ENCODE measurements around the gene CLN3. TPM values are rescaled to one million over a fixed set of nuclear protein-coding genes. Genes with fewer than 3 reads are reported as not detected.

The CLN3 gene
- total and polyA plus RNA-seq, 2 of the 13 experiments (the other 11 are each of a cell fraction or from before 2014, with no cell fraction given): 23.4 to 46.8 TPM

DNA sequence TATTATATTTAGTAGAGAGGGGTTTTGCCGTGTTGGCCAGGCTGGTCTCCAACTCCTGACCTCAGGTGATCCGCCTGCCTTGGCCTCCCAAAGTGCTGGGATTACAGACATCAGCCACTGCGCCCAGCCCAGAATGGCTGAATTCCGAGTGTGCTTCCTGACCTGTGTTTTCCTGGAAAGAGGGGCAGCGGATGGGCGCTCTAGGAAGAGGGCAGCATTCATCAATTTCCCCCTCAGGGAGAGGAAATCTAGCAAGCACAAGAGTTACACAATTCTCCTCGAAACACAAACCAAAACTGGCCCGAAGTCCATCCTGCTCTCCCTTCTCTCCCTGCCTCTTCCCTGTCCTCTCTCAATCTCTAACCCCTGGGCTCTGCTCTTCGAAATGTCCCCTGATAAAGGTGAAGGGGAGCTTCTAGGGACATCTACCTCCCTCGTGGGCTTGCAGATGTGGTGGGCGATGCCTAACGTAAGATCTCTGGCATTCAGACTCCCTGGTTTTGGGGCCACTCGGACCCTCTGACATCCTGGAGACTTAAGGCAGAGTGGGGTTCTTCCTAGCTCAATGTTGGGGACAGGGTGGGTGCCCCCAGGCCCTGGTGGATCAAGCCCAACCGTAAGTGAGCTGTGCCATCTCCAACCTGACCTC is 13.7 kb upstream of the CLN3 start (continued):
- TF ChIP-seq, protein P1, sequence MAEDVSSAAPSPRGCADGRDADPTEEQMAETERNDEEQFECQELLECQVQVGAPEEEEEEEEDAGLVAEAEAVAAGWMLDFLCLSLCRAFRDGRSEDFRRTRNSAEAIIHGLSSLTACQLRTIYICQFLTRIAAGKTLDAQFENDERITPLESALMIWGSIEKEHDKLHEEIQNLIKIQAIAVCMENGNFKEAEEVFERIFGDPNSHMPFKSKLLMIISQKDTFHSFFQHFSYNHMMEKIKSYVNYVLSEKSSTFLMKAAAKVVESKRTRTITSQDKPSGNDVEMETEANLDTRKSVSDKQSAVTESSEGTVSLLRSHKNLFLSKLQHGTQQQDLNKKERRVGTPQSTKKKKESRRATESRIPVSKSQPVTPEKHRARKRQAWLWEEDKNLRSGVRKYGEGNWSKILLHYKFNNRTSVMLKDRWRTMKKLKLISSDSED (CRISPR knock-in tag; IDR thresholded peaks at IDR 0.05): no peak
- TF ChIP-seq, protein P2, sequence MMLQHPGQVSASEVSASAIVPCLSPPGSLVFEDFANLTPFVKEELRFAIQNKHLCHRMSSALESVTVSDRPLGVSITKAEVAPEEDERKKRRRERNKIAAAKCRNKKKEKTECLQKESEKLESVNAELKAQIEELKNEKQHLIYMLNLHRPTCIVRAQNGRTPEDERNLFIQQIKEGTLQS (CRISPR knock-in tag; IDR thresholded peaks at IDR 0.05): no peak
- no peak for TF ChIP-seq ZFYVE20 (CRISPR knock-in tag; IDR thresholded peaks at IDR 0.05; ENCODE audit: borderline replicate concordance, low read depth)
- TF ChIP-seq, protein P3, sequence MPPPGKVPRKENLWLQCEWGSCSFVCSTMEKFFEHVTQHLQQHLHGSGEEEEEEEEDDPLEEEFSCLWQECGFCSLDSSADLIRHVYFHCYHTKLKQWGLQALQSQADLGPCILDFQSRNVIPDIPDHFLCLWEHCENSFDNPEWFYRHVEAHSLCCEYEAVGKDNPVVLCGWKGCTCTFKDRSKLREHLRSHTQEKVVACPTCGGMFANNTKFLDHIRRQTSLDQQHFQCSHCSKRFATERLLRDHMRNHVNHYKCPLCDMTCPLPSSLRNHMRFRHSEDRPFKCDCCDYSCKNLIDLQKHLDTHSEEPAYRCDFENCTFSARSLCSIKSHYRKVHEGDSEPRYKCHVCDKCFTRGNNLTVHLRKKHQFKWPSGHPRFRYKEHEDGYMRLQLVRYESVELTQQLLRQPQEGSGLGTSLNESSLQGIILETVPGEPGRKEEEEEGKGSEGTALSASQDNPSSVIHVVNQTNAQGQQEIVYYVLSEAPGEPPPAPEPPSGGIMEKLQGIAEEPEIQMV (CRISPR knock-in tag; IDR thresholded peaks at IDR 0.05; ENCODE audit: low read depth): 0 out of 2 replicates have a peak, but pooled peaks have one; percentile 51
- 0 out of 2 replicates have a peak, but pooled peaks have one; percentile 55 for TF ChIP-seq ZNF256 (CRISPR knock-in tag; conservative IDR thresholded peaks at IDR 0.05)
- no peak for TF ChIP-seq ZNF660 (CRISPR knock-in tag; IDR thresholded peaks at IDR 0.05; ENCODE audit: borderline replicate concordance, low read depth)
- TF ChIP-seq, protein P4, sequence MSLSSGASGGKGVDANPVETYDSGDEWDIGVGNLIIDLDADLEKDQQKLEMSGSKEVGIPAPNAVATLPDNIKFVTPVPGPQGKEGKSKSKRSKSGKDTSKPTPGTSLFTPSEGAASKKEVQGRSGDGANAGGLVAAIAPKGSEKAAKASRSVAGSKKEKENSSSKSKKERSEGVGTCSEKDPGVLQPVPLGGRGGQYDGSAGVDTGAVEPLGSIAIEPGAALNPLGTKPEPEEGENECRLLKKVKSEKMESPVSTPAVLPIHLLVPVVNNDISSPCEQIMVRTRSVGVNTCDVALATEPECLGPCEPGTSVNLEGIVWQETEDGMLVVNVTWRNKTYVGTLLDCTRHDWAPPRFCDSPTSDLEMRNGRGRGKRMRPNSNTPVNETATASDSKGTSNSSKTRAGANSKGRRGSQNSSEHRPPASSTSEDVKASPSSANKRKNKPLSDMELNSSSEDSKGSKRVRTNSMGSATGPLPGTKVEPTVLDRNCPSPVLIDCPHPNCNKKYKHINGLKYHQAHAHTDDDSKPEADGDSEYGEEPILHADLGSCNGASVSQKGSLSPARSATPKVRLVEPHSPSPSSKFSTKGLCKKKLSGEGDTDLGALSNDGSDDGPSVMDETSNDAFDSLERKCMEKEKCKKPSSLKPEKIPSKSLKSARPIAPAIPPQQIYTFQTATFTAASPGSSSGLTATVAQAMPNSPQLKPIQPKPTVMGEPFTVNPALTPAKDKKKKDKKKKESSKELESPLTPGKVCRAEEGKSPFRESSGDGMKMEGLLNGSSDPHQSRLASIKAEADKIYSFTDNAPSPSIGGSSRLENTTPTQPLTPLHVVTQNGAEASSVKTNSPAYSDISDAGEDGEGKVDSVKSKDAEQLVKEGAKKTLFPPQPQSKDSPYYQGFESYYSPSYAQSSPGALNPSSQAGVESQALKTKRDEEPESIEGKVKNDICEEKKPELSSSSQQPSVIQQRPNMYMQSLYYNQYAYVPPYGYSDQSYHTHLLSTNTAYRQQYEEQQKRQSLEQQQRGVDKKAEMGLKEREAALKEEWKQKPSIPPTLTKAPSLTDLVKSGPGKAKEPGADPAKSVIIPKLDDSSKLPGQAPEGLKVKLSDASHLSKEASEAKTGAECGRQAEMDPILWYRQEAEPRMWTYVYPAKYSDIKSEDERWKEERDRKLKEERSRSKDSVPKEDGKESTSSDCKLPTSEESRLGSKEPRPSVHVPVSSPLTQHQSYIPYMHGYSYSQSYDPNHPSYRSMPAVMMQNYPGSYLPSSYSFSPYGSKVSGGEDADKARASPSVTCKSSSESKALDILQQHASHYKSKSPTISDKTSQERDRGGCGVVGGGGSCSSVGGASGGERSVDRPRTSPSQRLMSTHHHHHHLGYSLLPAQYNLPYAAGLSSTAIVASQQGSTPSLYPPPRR (CRISPR knock-in tag; IDR thresholded peaks at IDR 0.05; ENCODE audit: borderline replicate concordance): peak; percentile 82; the same call in 1 of the 2 replicates
- TF ChIP-seq, protein P5, sequence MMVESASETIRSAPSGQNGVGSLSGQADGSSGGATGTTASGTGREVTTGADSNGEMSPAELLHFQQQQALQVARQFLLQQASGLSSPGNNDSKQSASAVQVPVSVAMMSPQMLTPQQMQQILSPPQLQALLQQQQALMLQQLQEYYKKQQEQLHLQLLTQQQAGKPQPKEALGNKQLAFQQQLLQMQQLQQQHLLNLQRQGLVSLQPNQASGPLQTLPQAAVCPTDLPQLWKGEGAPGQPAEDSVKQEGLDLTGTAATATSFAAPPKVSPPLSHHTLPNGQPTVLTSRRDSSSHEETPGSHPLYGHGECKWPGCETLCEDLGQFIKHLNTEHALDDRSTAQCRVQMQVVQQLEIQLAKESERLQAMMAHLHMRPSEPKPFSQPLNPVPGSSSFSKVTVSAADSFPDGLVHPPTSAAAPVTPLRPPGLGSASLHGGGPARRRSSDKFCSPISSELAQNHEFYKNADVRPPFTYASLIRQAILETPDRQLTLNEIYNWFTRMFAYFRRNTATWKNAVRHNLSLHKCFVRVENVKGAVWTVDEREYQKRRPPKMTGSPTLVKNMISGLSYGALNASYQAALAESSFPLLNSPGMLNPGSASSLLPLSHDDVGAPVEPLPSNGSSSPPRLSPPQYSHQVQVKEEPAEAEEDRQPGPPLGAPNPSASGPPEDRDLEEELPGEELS (CRISPR knock-in tag; IDR thresholded peaks at IDR 0.05): peak; percentile 83
- no peak for TF ChIP-seq ZNF101 (CRISPR knock-in tag; IDR thresholded peaks at IDR 0.05; ENCODE audit: borderline replicate concordance, low read depth)
- TF ChIP-seq NFE2L1 (CRISPR knock-in tag; IDR thresholded peaks at IDR 0.05; ENCODE audit: borderline replicate concordance): no peak
- no peak for TF ChIP-seq POLR2AphosphoS2 (IDR thresholded peaks at IDR 0.05; ENCODE audit: low read depth, low read length)
- TF ChIP-seq TSC22D2 (CRISPR knock-in tag; IDR thresholded peaks at IDR 0.05; ENCODE audit: borderline replicate concordance): no peak
- TF ChIP-seq MYNN (CRISPR knock-in tag; IDR thresholded peaks at IDR 0.05; ENCODE audit: low read depth): no peak
- peak; percentile 81 for TF ChIP-seq ZMYM3 (CRISPR knock-in tag; IDR thresholded peaks at IDR 0.05)

Data from HepG2 (cell line).